ENCODE measurements around the gene PBX1. TPM values are rescaled to one million over a fixed set of nuclear protein-coding genes. Genes with fewer than 3 reads are reported as not detected.

PBX1 gene
- total and polyA plus RNA-seq, 2 of the 4 experiments (the other 2 are of a cell fraction): 13.9 to 17.9 TPM

- Histone ChIP-seq H2AK5ac (ENCODE audit: low read depth, low read length) (no peak overlapping the region), H3K14ac (replicated peaks; ENCODE audit: low read depth, low read length) (no peak overlapping the region), H3K79me1 (ENCODE audit: low read depth in 1 of 2, low read length in 2 of 2) (no peaks in the 10 kb centered on the region), H3K4ac (ENCODE audit: low read depth, low read length) (no peak overlapping the region), H3K56ac (ENCODE audit: extremely low read depth, insufficient read depth, low read length) (no peak overlapping the region), H2BK15ac (ENCODE audit: low read depth, low read length) (no peak overlapping the region), H4K91ac (ENCODE audit: insufficient read depth, low read depth, low read length) (no peak overlapping the region), H3K4me1 (ENCODE audit: control insufficient read depth, insufficient read depth, low read length) (no peaks in the 10 kb centered on the region), H3K9me1 (ENCODE audit: insufficient read depth, low read length) (no peaks in the 10 kb centered on the region), H2BK120ac (ENCODE audit: low read depth, low read length) (no peak overlapping the region), H3K36me3 (ENCODE audit: control insufficient read depth, insufficient read depth, low read length) (no peaks in the 10 kb centered on the region), H2AK9ac (replicated peaks; ENCODE audit: low read depth, low read length, poor library complexity) (no peak overlapping the region), H3K9me3 (ENCODE audit: control insufficient read depth, insufficient read depth, low read length) (no peaks in the 10 kb centered on the region), H3K23ac (ENCODE audit: low read depth, low read length) (no peak overlapping the region), H3K4me3 (ENCODE audit: insufficient read depth, low read depth, low read length) (no peak overlapping the region), H4K8ac (ENCODE audit: low read depth in 2 of 2, low read length in 2 of 2) (no peak overlapping the region), H4K20me1 (ENCODE audit: insufficient read depth, low read length) (no peaks in the 10 kb centered on the region), H2BK5ac (ENCODE audit: low read depth, low read length, poor library complexity, severe bottlenecking) (no peak overlapping the region), H3K27ac (ENCODE audit: insufficient read depth, low read length) (no peak overlapping the region), H3K27me3 (ENCODE audit: control insufficient read depth, insufficient read depth, low read length) (no peaks in the 10 kb centered on the region), H3K18ac (ENCODE audit: low read depth, low read length) (no peak overlapping the region), H4K5ac (ENCODE audit: low read depth, low read length) (no peak overlapping the region), H2BK20ac (ENCODE audit: low read depth, low read length) (no peak overlapping the region), H2AFZ (replicated peaks; ENCODE audit: low read length, poor library complexity) (no peak overlapping the region), H3K4me2 (ENCODE audit: low read depth, low read length) (no peak overlapping the region), H3K9ac (ENCODE audit: low read depth, low read length) (no peak overlapping the region)
- intact Hi-C loops (cut with micrococcal nuclease): no loop called here
- ATAC-seq (ENCODE audit: low read depth): no peak
- ChIA-PET CTCF (no interaction called here), POLR2A (ENCODE audit: unreplicated experiment) (no interaction called here)
- dilution Hi-C loops (cut with HindIII; ENCODE audit: low sequenced_read_pairs, unreplicated experiment): no loop called here
- no TSS peak for BruUV-seq (replicated peaks)
- TF ChIP-seq RCOR1 (IDR thresholded peaks at IDR 0.05; ENCODE audit: insufficient replicate concordance, low read length) (no peak), MAZ (IDR thresholded peaks at IDR 0.05; ENCODE audit: borderline replicate concordance, low read depth, low read length) (no peak), FOS (IDR thresholded peaks at IDR 0.05; ENCODE audit: low read depth, low read length) (no peak), CHD1 (IDR thresholded peaks at IDR 0.05; ENCODE audit: low read depth, low read length) (no peak), RAD21 (IDR thresholded peaks at IDR 0.05; ENCODE audit: low read length) (no peak), NFE2L2 (IDR thresholded peaks at IDR 0.05; ENCODE audit: low read depth, low read length) (no peak), CTCF (conservative IDR thresholded peaks at IDR 0.05; ENCODE audit: low read depth, low read length) (no peak)
- in situ Hi-C loops (cut with MboI; ENCODE audit: low sequenced_read_pairs): no loop called here
- WGBS, 2 experiments (ENCODE audit: extremely low coverage in 2 of 2, insufficient read length in 1 of 2): no CpG with 5 or more reads among the region's 4 CpGs
- no peak for DNase-seq
Measured at GRCh38 chr1:164885311-164885710, 326.3 kb downstream of the PBX1 start.
